GM20000 (cell line): Measurements from ENCODE around the gene LAMTOR2.
"Not testable (repeated sequence)": the region's sequence is repeated elsewhere in the genome, so short reads cannot be mapped to it uniquely, and the experiment has no call there.

ENCODE experiments used
- DNase-seq: peaks from one replicate; pipeline ENCODE4 v3.0.0; 2012; ENCODE audit warnings: low spot score
- TF ChIP-seq, protein P1 (sequence below): IDR thresholded peaks from 2 replicates; pipeline ENCODE4 v1.5.1; 2012; ENCODE audit warnings: mild to moderate bottlenecking, control low read depth; ENCODE audit errors: extremely low read depth, missing control alignments

Gene LAMTOR2

DNA sequence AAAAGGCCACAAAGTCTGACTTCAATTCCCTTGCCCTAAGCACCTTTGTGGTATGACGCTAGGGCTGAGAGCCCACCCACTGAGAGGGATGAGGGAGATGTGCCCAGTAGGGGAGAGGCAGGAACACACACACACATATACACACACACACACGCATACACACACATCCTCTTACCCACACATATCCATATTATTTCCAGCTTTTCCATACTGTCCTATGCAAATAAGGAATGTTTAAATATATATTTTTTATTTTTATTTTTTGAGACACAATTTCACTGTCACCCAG, 9.4 kb downstream of the LAMTOR2 start:
- TF ChIP-seq, protein P1, sequence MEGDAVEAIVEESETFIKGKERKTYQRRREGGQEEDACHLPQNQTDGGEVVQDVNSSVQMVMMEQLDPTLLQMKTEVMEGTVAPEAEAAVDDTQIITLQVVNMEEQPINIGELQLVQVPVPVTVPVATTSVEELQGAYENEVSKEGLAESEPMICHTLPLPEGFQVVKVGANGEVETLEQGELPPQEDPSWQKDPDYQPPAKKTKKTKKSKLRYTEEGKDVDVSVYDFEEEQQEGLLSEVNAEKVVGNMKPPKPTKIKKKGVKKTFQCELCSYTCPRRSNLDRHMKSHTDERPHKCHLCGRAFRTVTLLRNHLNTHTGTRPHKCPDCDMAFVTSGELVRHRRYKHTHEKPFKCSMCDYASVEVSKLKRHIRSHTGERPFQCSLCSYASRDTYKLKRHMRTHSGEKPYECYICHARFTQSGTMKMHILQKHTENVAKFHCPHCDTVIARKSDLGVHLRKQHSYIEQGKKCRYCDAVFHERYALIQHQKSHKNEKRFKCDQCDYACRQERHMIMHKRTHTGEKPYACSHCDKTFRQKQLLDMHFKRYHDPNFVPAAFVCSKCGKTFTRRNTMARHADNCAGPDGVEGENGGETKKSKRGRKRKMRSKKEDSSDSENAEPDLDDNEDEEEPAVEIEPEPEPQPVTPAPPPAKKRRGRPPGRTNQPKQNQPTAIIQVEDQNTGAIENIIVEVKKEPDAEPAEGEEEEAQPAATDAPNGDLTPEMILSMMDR, result no peak
- no peak for DNase-seq

DNA sequence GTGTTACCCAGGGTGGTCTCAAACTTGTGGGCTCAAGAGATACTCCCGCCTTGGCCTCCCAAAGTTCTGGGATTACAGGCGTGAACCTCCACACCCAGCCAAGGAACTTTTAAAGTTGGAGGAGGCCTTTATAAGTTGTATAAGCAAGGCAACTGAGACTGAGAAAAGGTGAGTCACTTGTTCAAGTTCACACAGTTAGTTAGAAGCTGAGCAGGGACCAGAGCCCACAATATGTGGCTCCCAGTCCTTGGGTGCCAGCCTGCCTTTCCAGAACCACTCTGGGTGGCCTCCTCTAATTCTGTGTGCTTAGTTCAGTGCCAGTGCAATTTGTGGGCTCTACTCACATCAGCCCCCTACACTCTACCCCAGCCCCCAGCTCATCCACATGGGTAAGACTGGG, 10.0 kb downstream of the LAMTOR2 start:
- TF ChIP-seq, protein P1, result no peak

DNA sequence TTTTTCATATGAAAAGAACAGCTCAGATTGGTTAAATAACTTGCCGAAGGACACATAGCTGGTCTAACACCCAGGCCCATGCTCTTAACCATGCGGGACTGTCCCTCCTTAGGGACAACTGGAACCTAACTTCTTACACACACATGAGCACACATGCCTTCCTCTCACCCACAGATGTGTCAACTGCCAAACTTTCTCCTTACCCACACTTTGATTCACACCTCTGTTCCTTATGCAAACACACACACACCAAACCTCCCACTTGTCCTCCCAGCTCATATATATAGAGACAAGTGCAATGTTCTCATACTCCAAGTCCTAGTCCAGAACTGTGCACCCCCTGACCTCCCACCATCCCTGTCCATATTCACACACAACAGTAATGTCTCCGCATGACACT, 10.6 kb downstream of the LAMTOR2 start:
- TF ChIP-seq, protein P1, result no peak
- DNase-seq, result no peak

More for the DNA sequence above, 10.0 kb downstream of the LAMTOR2 start:
- DNase-seq, result no peak

DNA sequence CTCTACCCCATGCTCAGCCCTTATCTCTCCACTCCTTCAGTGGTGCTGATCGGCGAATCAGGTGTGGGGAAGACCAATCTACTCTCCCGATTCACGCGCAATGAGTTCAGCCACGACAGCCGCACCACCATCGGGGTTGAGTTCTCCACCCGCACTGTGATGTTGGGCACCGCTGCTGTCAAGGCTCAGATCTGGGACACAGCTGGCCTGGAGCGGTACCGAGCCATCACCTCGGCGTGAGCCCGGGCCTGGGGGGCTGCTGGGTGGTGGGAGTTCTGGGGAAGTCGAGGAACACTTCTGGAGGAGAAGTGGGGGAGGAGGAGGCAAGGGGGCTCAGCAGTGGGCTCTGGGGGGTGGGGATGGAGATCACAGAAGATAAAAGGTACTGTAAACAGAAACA, 11.3 kb downstream of the LAMTOR2 start:
- DNase-seq, result no peak
- TF ChIP-seq, protein P1, result no peak

DNA sequence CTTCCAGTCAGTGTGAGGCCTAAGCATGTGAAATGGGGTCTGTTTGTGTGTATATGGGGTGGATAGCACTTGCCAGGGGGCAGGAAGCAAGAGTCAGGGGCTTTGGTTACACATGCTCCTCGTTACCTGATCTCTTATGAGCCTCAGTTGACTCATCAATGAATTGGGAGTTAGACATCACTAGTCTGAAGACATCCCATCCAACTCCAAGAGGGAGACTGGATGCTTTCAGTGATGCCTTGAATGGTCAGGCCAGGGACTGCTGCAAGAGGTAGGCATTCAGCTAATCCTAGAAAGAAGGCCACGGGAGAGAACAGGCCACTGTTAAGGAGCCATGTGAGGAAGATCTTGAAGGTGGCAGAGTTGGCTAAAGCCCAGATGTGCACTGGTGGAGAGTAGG, 12.7 kb downstream of the LAMTOR2 start:
- DNase-seq, result no peak
- TF ChIP-seq, protein P1, result no peak

DNA sequence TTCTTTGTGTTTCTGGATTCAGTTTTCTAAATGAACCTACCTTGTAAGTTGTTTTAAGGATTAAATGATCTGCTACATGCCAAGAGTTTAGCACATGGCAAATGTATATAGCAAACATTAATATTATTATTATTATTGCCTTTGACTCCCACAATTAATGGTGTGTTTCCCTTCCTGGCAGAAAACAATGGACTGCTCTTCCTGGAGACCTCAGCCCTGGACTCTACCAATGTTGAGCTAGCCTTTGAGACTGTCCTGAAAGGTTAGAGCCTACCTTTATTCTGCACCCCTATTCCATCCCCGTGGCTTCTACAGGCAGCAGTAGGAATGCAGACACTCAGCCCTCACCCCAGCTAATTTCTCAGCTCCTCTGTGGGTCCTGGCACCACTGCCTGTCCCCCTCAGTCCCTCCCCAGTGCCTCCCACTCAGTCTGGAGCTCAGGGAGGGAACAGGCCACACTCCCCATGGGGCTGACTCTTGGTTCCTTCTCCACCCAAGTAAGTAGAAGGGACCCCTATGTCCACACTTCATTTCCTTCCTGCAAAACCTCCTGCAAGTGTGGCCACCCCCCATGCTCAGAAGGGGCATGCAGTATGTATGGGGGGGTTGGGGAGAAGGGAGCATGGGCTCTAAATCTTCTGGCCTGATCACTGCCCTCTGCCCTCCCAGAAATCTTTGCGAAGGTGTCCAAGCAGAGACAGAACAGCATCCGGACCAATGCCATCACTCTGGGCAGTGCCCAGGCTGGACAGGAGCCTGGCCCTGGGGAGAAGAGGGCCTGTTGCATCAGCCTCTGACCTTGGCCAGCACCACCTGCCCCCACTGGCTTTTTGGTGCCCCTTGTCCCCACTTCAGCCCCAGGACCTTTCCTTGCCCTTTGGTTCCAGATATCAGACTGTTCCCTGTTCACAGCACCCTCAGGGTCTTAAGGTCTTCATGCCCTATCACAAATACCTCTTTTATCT, 15.2 kb downstream of the LAMTOR2 start:
- DNase-seq, result no peak
- TF ChIP-seq, protein P1, result no peak

DNA sequence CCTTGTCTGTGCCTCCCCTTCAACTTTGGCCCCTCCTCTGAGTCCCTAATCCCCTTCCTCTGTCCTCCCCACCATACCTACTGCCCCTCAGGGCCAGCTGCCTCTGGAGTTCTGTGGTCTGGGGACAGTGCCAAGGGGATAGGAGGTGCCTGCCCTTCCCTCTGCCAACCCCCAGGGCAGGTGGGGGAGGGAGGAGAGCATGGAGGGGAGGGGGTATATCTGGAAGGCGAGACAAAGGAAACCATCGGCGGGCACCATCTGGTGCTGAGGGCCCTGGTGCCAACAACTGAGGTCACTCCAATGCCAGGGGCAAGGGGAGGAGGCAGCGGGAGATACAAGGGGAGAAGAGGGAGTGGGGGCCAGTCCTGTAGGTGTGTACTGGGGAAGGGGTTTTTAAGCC, 16.0 kb downstream of the LAMTOR2 start:
- TF ChIP-seq, protein P1, result no peak
- DNase-seq, result no peak

DNA sequence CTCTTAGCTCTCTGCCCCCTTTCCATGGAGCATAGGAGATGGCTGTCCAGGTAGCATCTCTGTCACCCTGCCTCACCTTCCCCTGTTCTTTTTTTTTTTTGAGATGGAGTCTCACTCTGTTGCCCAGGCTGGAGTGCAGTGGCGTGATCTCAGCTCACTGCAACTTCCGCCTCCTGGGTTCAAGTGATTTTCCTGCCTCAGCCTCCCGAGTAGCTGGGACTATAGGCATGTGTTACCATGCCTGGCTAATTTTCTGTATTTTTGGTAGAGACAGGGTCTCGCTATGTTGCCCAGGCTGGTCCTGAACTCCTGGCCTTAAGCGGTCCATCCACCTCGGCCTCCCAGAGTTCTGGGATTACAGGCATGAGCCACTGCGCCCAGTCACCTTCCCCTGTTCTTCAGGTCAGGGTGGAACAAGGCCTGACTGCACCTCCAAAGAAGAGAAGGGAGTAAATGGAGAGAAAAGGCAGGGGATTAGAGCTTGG, 16.8 kb downstream of the LAMTOR2 start:
- DNase-seq, result not testable (repeated sequence)
